HS-27A (cell line): Measurements from ENCODE around the gene FRMD4A.
"Not testable (repeated sequence)": the region's sequence is repeated elsewhere in the genome, so short reads cannot be mapped to it uniquely, and the experiment has no call there.

Experiments used
- DNase-seq: peaks from one replicate; pipeline ENCODE4 v3.0.0-alpha.2; 2012; ENCODE audit warnings: low read depth, missing footprints

FRMD4A gene

GRCh38 chr10:13978533-13979115, 352.1 kb downstream of the FRMD4A start:
- peak; percentile 68 for DNase-seq

DNA sequence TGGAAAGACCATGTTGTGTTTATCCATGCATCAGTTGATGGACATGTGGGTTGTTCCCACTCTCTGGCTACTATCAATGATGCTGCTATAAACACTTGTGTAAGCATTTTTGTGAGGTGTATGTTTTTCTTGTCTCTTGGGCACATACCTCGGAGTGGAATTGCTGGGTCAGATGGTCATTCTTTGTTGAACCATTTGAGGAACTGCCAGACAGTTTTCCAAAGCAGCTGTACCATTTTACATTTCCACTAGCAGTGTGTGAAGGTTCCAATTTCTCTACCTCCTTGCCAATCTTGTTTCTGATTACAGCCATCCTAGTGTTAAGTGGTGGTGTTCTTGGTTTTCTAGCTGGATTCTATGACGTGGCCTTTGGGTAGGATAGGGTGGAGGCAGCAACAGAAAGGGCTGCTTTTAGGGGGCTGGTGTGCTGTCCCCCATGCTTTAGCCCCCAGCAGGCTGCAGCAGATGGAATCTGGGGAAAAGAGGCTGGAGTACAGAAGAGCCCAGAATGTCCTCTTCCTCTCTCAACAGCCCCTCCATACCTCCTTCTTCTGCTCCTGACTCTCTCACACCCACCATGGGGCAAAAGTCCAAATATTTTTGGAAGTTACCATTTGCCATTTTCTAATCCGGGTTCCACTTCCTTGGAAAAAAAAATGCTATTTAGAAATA, 352.7 kb downstream of the FRMD4A start:
- DNase-seq: no peak

DNA sequence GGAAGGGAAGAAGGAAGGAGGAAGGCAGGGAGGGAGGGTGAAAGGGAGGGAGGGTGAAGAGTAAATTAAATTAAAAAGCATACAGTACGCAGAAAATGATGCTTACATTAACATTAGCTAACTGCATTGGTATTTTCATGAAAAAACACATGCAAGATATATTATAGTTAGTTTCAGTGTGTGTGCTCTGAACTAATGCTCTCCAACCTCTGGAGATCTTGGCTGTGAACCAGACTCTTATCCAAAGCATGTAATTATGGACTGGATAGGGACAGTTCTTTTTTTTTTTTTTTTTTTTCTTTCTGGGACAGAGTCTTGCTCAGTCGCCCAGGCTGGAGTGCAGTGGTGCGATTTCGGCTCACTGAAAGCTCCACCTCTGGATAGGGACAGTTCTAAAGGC, 357.0 kb downstream of the FRMD4A start:
- DNase-seq: no peak

DNA sequence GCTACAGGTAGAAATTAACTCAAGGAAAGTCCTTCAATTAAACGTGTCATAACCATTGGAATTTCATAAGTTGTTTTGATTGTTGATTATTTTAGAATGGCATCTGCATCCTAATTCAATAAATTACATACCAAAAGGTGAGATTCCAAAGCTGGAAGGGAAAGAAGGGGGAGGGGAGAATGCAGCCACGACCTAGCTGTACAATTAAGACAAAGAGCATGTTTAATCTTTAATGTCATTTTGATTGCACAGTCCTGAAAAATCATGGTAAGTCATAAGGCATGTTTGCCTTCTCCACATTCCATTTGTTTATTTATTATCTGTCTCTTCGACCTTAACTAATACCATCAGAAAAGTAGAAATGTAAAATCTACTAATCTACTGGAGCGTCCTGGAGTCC, 358.1 kb downstream of the FRMD4A start:
- no peak for DNase-seq

- no peak for DNase-seq
Measured at GRCh38 chr10:13971601-13972475, 358.9 kb downstream of the FRMD4A start.

DNA sequence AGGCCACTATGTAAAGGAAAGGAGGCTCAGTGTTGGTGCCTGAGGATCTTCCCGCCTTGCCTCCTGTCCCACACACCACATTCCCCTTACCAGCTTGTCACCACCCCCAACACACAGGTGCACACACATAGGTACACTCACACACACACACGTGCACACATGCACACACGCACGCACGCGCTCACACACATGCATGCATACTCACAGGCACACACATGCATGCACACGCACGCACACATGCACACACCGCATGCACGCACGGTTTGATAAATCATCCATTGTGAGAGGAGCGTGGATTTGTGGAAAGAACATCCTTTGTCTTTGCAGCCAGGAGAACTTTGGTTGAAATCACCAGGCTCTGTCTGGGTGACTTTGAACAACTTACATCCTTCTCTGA, 359.8 kb downstream of the FRMD4A start:
- no peak for DNase-seq

DNA sequence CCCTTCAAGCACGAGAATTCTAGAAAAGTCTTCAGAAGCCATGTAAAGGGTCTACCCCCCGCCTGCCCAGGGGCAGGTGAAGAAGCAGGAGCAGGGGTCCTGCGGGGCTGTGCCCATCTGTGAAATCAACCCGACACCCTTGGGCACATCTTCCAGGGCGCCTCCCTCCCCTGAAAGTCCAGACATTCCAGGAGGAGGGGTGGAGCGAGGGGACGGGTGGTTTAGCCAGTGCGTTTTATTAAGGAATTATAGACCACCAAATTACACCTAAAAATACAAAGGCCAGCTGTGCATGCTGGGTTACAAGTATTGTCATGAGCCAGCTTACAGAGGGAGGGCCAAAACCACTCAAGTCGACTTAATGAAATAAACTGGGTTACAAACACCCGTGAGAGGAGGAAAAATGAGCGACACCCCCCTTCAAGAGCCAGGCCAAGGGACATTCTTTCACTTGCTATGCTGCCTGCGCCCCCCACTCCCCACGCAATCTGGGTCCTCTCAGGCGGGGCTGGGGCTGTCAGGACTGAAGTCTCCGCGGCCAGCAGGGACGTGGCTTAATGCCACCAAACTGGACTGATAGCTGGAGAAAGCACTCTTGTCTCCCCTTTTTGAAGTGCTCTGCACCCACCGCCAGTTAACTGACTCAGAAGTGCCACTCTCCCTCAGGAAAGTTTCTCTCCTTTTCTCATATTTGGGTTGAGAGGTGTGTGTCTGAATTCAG, 360.3 kb downstream of the FRMD4A start:
- DNase-seq: no peak

- DNase-seq: no peak
Measured at GRCh38 chr10:13969792-13970140, 361.0 kb downstream of the FRMD4A start.

GRCh38 chr10:13969118-13969791, 361.5 kb downstream of the FRMD4A start:
- no peak for DNase-seq

- no peak for DNase-seq
Measured at GRCh38 chr10:13961853-13962252, 368.9 kb downstream of the FRMD4A start.

DNA sequence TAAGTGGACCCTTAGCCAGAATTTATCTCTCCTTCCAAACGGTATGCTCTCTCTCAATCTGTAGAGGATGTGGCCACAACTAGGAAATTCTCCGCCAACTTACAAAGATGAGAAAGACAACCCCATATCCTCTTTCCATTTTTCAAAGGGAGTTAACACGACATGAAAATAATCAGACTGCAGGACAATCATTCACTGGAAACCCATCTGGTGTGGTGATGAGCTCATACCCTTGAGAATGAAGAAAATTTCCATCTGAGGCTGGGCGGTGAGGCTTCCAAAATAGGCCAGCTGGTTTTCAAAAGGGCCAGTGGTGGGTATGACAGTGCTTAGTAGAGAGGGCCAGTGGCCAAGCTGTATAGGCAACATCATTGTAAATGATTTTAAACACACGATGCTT, 369.6 kb downstream of the FRMD4A start:
- peak; percentile 73 for DNase-seq

GRCh38 chr10:13960603-13961002, 370.1 kb downstream of the FRMD4A start:
- no peak for DNase-seq

DNA sequence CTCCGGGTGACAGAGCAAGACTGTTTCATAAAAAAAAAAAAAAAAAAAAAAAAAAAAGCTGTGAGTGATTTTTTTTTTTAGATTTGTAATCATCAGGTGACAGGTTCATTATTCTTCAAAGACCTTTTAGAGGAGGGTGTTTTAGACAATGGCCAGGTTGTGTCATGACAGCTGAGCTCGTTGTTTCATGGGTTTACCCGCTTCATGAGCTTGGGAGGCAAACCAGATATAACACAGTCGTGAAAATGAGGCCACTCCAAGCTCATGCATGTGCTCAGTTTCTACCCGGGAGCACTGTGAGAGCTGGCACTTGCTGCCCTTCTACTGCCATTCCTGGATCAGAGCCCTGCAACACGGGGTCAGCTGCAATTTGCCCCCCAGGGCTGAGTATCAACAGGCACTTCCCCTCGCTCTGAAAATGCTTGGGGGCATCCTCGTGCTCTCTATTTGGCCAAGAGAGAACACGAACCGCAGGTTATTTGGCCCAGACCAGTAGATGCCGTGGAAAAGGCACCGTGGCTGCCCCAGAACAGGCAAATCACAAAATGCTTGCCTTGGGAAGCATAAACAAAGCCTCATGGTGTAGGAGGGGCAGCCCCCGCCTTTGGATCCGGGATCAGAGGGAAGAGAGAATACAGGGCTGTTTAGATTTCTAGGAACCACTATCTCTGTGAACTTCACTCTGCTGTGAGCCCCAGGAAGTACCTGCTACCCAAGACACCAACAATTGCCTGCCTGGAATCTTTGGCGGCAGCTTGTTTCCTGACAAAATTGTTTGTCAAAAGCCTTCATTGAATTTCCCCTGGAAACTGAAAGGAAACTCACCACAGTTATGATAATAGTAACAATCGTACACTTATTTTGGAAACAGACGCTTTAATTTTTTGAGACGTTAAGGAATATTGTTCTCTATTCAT, 371.0 kb downstream of the FRMD4A start:
- no peak for DNase-seq

DNA sequence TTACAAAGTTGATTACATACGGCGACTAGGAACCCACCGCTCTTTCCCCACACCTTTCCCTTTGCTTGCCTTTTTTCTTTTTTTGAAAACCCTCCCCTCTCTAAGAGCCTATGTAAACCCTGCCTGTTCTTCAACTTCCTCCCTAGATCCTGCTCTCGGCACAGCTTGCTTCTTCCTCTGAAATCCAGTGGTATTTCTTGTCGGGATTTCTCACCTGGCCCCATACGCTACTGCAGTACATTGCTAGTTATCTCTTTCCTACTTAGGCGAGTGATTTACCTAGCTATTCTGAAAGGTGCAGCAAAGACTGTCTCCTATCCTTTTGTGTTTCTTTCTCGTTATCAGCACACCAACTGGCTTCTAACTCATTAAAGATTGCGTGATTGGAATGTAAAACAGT, 372.9 kb downstream of the FRMD4A start:
- no peak for DNase-seq

GRCh38 chr10:13956826-13957225, 373.9 kb downstream of the FRMD4A start:
- no peak for DNase-seq

DNA sequence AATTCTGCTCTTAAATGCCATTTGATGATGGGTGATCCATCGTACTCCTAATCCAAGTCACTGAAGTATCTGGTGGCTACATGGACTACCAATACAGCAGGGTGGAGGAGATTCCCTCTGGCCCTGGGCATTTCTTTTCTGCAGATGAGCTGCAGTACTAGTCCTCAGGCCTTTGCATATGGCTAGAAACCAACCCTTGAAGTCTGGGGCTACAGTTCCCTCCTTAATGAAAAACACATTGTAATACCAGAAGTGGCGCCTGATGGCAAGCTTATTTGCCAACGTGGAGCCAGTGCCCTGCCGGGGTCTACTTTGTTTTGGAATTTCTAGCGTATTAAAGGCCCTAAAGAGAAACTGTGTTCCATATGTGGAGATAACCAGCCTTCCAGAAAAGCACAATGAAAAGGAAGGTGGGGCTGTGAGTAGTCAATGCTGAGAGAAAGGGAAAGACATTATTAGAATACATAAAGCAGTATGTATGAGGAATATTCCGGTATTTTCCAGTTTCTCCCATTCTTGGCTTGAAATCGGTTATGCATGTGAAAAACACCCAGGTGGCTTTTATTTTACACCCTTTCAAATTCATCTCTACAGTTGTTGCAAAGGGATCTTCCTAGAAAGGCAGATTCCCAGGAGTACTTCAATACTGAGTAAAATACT, 375.2 kb downstream of the FRMD4A start:
- DNase-seq: no peak

DNA sequence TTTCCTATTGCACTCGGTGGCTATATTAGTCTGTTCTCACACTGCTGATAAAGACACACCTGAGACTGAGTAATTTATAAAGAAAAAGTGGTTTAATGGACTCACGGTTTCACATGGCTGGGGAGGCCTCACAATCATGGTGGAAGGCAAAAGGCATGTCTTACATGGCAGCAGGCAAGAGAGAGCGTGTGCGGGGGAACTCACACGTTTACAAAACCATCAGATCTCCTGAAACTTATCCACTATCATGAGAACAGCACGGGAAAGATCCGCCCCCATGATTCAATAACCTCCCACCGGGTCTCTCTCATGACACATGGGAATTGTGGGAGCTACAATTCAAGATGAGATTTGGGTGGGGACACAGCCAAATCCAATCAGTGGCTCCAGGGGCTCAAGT, 376.5 kb downstream of the FRMD4A start:
- DNase-seq: not testable (repeated sequence)

GRCh38 chr10:13953371-13953770, 377.4 kb downstream of the FRMD4A start:
- DNase-seq: no peak

DNA sequence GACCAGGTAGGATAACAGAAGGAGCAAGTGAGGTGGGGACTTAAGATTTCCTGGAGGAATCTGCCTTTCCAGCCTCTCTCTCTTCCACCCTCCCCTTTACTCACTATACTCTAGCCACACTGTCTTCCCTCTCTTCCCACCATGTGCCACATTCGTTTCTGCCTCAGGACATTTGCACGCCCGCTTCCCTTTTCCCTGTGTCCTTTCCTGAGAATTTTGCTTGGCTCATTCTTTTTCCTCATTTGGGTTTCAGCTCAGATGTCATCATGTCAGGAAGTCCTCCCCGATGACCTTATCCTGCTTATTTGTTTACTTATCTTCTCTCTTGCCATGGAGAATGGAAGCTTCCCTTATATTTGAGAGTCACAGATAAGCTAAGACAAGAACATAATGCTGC, 380.2 kb downstream of the FRMD4A start:
- DNase-seq: no peak

- DNase-seq: peak; percentile 87
Measured at GRCh38 chr10:13949844-13950542, 380.7 kb downstream of the FRMD4A start.
